K562 (cell line): ENCODE measurements around the gene MON2. TPM values are rescaled to one million over a fixed set of nuclear protein-coding genes. Genes with fewer than 3 reads are reported as not detected.

ENCODE experiments used
- ARID1B ChIP-seq: fragments of 450-650 bp; IDR thresholded peaks from 2 replicates; pipeline ENCODE4 v1.6.1; 2016; ENCODE audit warnings: antibody characterized with exemption, mild to moderate bottlenecking, inconsistent platforms
- ATF3 ChIP-seq, 2 experiments: fragments of 450-650 bp in 1 of 2; sonication (generic) in 1 of 2; formaldehyde crosslinking in 1 of 2; IDR thresholded peaks in 1 of 2; conservative IDR thresholded peaks in 1 of 2; 2 replicates each; pipeline versions ENCODE4 v1.6.1 to v1.8.1; 2016 to 2023; ENCODE audit warnings: mild to moderate bottlenecking in 2 of 2, moderate library complexity in 2 of 2, inconsistent platforms in 1 of 2, missing genetic modification reagents in 1 of 2
- CXXC5 ChIP-seq: fragments of 250-450 bp; sonication (Bioruptor Pico); IDR thresholded peaks from 2 replicates; pipeline ENCODE4 v1.8.0; 2022; ENCODE audit warnings: inconsistent platforms, mild to moderate bottlenecking, moderate library complexity
- GTF2A2 ChIP-seq: IDR thresholded peaks from 2 replicates; pipeline ENCODE4 v1.6.1; 2016; ENCODE audit warnings: mild to moderate bottlenecking, missing genetic modification characterization, missing compliant biosample characterization
- IRF9 ChIP-seq: fragments of 450-650 bp; IDR thresholded peaks from 2 replicates; pipeline ENCODE4 v1.6.1; 2016; ENCODE audit warnings: missing biosample characterization, missing genetic modification characterization
- MXI1 ChIP-seq: IDR thresholded peaks from 2 replicates; pipeline ENCODE4 v1.6.1; 2011; ENCODE audit warnings: low read depth, mild to moderate bottlenecking, improper control_type of control experiment, low read length
- PHF20 ChIP-seq: fragments of 450-650 bp; IDR thresholded peaks from 2 replicates; pipeline ENCODE4 v1.6.1; 2018; ENCODE audit not compliant: partially characterized antibody
- TAF1 ChIP-seq: IDR thresholded peaks from 2 replicates; pipeline ENCODE4 v1.6.1; 2011; ENCODE audit warnings: mild to moderate bottlenecking, low read length, moderate library complexity; ENCODE audit not compliant: insufficient read depth, control insufficient read depth, severe bottlenecking; ENCODE audit errors: extremely low read depth
- THAP12 ChIP-seq: fragments of 250-450 bp; sonication (Bioruptor Pico); IDR thresholded peaks from 2 replicates; pipeline ENCODE4 v1.9.0; 2021; ENCODE audit warnings: mild to moderate bottlenecking, inconsistent platforms
- ZBTB49 ChIP-seq: sonication (generic); formaldehyde crosslinking; IDR thresholded peaks from 2 replicates; pipeline ENCODE4 v1.8.0; 2022; ENCODE audit warnings: missing genetic modification reagents, mild to moderate bottlenecking, borderline replicate concordance
- ZNF253 ChIP-seq: fragments of 250-450 bp; sonication (Bioruptor Pico); conservative IDR thresholded peaks from 2 replicates; pipeline ENCODE4 v1.6.1; 2021; ENCODE audit warnings: mild to moderate bottlenecking
- ZNF282 ChIP-seq: sonication (generic); formaldehyde crosslinking; IDR thresholded peaks from 2 replicates; pipeline ENCODE4 v1.8.1; 2023; ENCODE audit warnings: missing genetic modification reagents
- ZNF639 ChIP-seq, 2 experiments: fragments of 200-800 bp in 1 of 2; sonication (Bioruptor generic) in 1 of 2; sonication (generic) in 1 of 2; formaldehyde crosslinking in 1 of 2; IDR thresholded peaks in 1 of 2; conservative IDR thresholded peaks in 1 of 2; 2 replicates each; pipeline versions ENCODE4 v1.5.0 to v1.6.1; 2016 to 2020; ENCODE audit warnings: missing compliant biosample characterization in 1 of 2, missing genetic modification characterization in 1 of 2, missing genetic modification reagents in 1 of 2
- ZNF780A ChIP-seq: fragments of 250-450 bp; sonication (Bioruptor Pico); IDR thresholded peaks from 2 replicates; pipeline ENCODE4 v1.5.0; 2021; ENCODE audit warnings: mild to moderate bottlenecking
- ZNF830 ChIP-seq: fragments of 250-450 bp; sonication (Bioruptor Pico); IDR thresholded peaks from 2 replicates; pipeline ENCODE4 v1.5.0; 2021; ENCODE audit warnings: mild to moderate bottlenecking
- polyA plus RNA-seq, 8 experiments: library from polyadenylated mRNA; depleted of rRNA in 4 of 8; stranded (reverse) in 5 of 8; unstranded in 3 of 8; fragments of >200 nt; fragmentation: Nextera tagmentation in 2 of 8; fragmentation: Illumina TruSeq in 1 of 8; extraction: Ambion mirVana in 2 of 8; extraction: Trizol in 1 of 8; gene quantifications; 2 replicates each; pipeline versions ENCODE4 v1.2.1 to v1.2.3, GENCODE V29; 2011 to 2014; ENCODE audit warnings: inconsistent platforms in 1 of 8, missing spikeins in 1 of 8
- total RNA-seq, 7 experiments: library from RNA; depleted of rRNA in 6 of 7; stranded (reverse); fragments of >200 nt in 6 of 7; fragmentation: Illumina TruSeq in 2 of 7; extraction: Trizol in 2 of 7; gene quantifications; 2 replicates each; pipeline versions ENCODE4 v1.2.1 to v1.2.3, GENCODE V29; 2011 to 2021; ENCODE audit warnings: low replicate concordance in 1 of 7

The MON2 gene
- total and polyA plus RNA-seq, 9 of the 15 experiments (the other 6 are each of a cell fraction or from before 2014, with no cell fraction given), result 3.6 to 31.6 (median 16.8) TPM

GRCh38 chr12:62466594-62467491 lies at the start of gene MON2 (continued):
- TF ChIP-seq ZNF830 (CRISPR knock-in tag), result peak; percentile 73; the same call in 1 of the 2 replicates
- no peak for TF ChIP-seq ZNF282
- TF ChIP-seq ATF3 (IDR thresholded peaks at IDR 0.05), result peak; percentile 24; the same call in 1 of the 2 replicates
- peak; percentile 76; the same call in 1 of the 2 replicates for TF ChIP-seq ATF3 (CRISPR knock-in tag; conservative IDR thresholded peaks at IDR 0.05)
- TF ChIP-seq IRF9 (tag), result no peak
- peak; percentile 73 for TF ChIP-seq PHF20
- peak; percentile 92 for TF ChIP-seq TAF1
- TF ChIP-seq ARID1B, result no peak
- peak; percentile 64; the same call in 1 of the 2 replicates for TF ChIP-seq MXI1
- TF ChIP-seq GTF2A2 (tag), result no peak
- peak in 1 of 2 experiments; percentile 81; a peak in 2 of 4 replicates for TF ChIP-seq ZNF639 (CRISPR knock-in tag; conservative IDR thresholded peaks at IDR 0.05 in 1 of 2, IDR thresholded peaks at IDR 0.05 in 1 of 2)
- 0 out of 2 replicates have a peak, but pooled peaks have one; percentile 60 for TF ChIP-seq ZBTB49 (CRISPR knock-in tag)
- TF ChIP-seq ZNF253, result no peak
- no peak for TF ChIP-seq ZNF780A (CRISPR knock-in tag)
- peak; percentile 86 for TF ChIP-seq CXXC5 (CRISPR knock-in tag)
- TF ChIP-seq THAP12 (CRISPR knock-in tag), result peak; percentile 51; the same call in 1 of the 2 replicates
